HG03469 (cell line): ENCODE results near the gene GNE.
"Not testable (repeated sequence)": the region's sequence is repeated elsewhere in the genome, so short reads cannot be mapped to it uniquely, and the experiment has no call there.

Source experiments
- ATAC-seq: cut with Tn5 transposase; IDR thresholded peaks from one replicate; pipeline ENCODE4 v1.9.1; 2021; ENCODE audit warnings: mild to moderate bottlenecking, moderate library complexity, moderate number of reproducible peaks; ENCODE audit not compliant: unreplicated experiment

GNE gene

GRCh38 chr9:36268007-36268427 is 9.8 kb upstream of the GNE start:
- no peak for ATAC-seq

- ATAC-seq = no peak
Measured at GRCh38 chr9:36264896-36265295, 6.6 kb upstream of the GNE start.

DNA sequence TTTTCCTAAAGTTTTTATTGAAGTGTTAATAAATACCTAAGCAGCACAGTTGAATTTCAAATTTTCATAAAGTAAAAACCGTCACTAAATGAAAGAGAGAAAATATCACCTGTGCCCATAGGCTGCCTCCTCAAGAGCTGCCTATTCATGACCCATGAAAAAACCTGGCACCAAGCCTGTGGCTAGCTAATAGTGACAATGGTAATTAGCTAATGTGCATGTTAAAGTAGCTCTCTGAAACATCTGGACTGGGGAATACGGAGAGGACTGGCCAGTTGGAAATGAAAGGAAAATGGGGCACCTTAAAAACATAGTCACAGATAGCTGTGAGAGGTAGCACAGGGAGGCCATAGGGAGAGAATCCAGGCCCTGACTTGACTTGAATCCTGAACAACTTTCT is 5.4 kb upstream of the GNE start:
- no peak for ATAC-seq

DNA sequence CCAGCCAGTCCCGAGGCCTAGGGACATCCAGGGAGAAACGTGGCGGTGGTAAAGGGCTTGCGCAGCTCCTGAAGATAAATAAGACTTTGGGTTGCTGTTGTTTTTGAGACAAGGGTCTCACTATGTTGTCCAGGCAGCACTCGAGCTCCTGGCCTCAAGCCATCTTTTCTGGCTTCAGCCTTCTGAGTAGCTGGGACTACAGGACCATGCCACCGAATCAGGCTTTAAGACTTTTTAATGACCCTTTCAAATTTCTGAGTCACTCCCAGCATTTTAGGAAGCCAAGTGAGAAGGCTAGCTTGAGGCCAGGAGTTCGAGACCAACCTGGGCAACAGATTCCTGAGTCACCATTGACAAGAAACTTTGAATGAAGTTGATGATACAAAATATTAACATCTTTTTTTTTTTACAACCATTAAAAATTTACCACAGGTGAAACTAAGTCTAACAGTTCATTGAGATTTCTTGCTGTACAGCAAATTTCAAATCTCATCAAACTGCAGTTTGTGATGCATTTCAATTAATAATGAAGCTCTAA is 817 bp upstream of the GNE start:
- no peak for ATAC-seq

- no peak for ATAC-seq
Measured at GRCh38 chr9:36251428-36251827, 6.8 kb downstream of the GNE start.

- ATAC-seq = no peak
Measured at GRCh38 chr9:36250079-36250478, 8.2 kb downstream of the GNE start.

GRCh38 chr9:36249189-36249588 is 9.1 kb downstream of the GNE start:
- ATAC-seq = no peak

GRCh38 chr9:36248061-36248460 is 10.2 kb downstream of the GNE start:
- not testable (repeated sequence) for ATAC-seq

- ATAC-seq = no peak
Measured at GRCh38 chr9:36247356-36247755, 10.9 kb downstream of the GNE start.

DNA sequence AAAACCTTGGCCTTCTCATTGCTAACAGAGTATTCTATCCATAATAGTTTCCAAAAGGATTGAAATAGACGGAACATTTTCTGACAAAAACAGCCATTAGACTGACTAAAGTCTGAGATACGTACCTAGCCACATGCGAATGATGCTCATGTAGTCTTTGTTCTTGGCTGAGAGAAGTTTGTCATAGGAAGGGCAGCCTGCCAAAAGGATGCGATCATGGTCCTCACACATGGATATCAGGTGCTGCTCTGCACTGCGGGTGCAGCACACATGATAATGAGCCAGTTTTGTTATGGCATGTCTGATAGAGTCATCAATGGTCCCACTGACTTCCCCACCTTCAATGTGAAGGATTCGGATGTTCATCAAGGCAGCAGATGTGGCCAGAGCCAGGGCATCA is 12.3 kb downstream of the GNE start:
- ATAC-seq = no peak

DNA sequence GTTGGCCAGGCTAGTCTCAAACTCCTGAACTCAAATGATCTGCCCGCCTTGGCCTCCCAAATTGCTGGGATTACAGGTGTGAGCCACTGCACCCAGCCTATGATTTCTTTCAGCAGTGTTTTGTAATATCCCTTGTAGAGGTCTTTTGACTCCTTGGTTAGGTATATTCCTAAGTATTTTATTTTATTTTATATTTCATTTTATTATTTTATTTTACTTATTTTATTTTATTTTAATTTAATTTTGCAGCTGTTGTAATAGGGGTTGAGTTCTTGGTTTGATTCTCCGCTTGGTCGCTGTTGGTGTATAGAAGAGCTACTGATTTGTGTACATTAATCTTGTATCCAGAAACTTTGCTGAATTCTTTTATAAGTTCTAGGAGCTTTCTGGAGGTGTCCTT is 18.6 kb downstream of the GNE start:
- not testable (repeated sequence) for ATAC-seq

- ATAC-seq = not testable (repeated sequence)
Measured at GRCh38 chr9:36239205-36239604, 19.0 kb downstream of the GNE start.

DNA sequence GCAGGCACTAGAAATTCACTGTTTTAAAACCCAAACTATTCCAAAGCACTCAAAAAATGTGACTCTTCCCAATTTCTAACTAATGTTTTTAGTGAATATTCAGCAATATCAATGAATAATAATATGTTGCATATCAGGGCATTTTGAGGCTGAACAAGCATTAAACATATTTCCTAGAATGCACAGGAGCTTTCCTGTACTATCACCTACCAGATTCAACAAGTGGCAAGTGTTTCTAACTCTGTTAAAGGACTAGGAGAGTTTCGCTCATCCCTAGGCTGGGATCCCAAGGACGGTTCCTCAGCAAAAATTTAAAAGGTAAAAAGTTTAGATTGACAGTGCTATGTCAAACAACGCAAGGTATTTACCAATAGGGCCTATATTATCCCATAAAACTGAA is 21.0 kb downstream of the GNE start:
- ATAC-seq = no peak

DNA sequence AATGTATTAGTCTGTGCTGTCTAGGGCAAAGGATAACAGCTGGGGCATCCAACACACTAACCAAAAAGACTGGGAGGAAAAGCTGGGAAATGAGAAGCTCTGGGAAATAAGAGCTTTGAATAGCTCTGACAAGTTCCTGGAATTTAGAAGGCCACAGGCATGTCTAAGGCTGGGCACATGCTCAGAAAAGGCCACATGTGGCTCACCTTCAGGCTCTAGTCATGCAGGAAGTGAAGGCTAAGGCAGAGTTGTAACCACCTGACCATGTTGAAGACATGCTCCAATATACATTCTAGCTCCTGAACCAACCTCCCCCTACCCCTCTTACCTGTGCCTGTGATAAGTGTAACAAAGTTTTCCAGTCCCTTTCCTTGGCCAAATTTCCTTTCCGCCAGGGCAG is 35.8 kb downstream of the GNE start:
- ATAC-seq = no peak

GRCh38 chr9:36221667-36222066 is 36.6 kb downstream of the GNE start:
- no peak for ATAC-seq

GRCh38 chr9:36218411-36218901 is 39.8 kb downstream of the GNE start:
- ATAC-seq = no peak

- no peak for ATAC-seq
Measured at GRCh38 chr9:36218011-36218410, 40.2 kb downstream of the GNE start.

- ATAC-seq = no peak
Measured at GRCh38 chr9:36217256-36217968, 40.8 kb downstream of the GNE start.

GRCh38 chr9:36214571-36214970 is 43.7 kb downstream of the GNE start:
- no peak for ATAC-seq

DNA sequence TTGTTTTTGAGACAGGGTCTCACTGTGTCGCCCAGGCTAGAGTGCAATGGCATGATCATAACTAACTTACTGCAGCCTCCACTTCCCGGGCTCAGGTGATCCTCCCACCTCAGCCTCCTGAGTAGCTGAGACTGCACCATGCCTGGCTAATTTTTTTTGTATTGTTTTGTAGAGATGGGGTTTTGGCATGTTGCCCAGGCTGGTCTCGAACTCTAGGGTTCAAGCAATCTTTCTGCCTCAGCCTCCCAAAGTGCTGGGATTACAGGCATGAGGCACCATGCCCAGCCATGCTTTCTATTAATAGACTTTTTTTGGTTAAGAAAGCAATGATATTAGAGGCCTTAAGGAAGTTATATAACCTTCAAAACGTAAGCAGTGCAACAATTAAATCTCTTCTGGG is 44.3 kb downstream of the GNE start:
- no peak for ATAC-seq

DNA sequence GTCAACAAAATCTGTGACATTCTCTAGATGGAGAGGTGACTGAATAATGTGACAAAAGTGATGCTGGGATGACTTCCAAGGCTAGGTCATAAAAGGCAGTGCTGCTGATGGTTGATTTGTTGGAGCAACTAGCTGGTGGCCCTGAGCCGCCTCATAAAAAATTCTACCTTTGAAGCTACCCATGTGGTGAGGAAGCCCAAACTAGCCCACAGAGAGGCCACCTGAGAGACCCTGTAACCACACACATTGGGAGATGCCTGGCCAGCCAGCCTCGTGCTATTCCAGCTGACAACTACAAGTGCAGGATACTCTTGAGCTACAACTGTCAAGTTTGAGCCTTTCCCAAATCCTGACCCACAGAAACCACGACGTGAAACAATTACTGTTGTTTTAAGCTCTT is 44.9 kb downstream of the GNE start:
- no peak for ATAC-seq

- no peak for ATAC-seq
Measured at GRCh38 chr9:36211510-36211909, 46.7 kb downstream of the GNE start.

GRCh38 chr9:36210722-36211121 is 47.5 kb downstream of the GNE start:
- no peak for ATAC-seq
